Stimulated activated CD4-positive, alpha-beta T cell treated with anti-CD3 and anti-CD28 coated beads, TNF-alpha, amount 100 ng/mL, for 48 hours (primary cell): ENCODE results near the gene MESP2.
A peak's percentile ranks its signal among the peaks of the same experiment; 100 is the strongest.

Experiments
- DNase-seq, 3 donors: peaks; one replicate each; pipeline ENCODE4 v3.0.0-alpha.2; 2020; ENCODE audit warnings: low read depth in 3 of 3

Gene MESP2, protein sequence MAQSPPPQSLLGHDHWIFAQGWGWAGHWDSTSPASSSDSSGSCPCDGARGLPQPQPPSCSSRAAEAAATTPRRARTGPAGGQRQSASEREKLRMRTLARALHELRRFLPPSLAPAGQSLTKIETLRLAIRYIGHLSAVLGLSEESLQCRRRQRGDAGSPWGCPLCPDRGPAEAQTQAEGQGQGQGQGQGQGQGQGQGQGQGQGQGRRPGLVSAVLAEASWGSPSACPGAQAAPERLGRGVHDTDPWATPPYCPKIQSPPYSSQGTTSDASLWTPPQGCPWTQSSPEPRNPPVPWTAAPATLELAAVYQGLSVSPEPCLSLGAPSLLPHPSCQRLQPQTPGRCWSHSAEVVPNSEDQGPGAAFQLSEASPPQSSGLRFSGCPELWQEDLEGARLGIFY

DNA sequence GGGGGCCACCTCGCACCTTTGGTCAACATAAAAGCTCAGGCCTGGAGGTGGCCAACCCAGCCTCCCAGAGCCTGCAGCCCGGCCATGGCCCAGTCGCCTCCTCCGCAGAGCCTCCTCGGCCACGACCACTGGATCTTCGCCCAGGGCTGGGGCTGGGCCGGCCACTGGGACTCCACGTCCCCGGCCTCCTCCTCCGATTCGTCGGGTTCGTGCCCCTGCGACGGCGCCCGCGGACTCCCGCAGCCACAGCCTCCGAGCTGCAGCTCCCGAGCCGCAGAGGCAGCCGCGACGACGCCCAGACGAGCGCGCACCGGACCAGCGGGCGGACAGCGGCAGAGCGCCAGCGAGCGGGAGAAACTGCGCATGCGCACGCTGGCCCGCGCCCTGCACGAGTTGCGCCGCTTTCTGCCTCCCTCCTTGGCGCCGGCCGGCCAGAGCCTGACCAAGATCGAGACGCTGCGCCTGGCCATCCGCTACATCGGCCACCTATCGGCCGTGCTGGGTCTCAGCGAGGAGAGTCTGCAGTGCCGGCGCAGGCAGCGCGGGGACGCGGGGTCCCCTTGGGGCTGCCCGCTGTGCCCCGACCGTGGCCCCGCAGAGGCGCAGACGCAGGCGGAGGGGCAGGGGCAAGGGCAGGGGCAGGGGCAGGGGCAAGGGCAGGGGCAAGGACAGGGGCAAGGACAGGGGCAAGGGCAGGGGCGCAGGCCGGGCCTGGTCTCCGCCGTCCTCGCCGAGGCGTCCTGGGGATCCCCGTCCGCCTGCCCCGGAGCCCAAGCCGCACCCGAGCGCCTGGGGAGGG, at the start of gene MESP2:
MESP2 (plus strand) TSS at position 59 of the 799 bp plus-strand sequence; CDS start at position 85, 26 bp downstream.
- DNase-seq: peak in 2 of 3 donors; percentile 31 to 34

DNA sequence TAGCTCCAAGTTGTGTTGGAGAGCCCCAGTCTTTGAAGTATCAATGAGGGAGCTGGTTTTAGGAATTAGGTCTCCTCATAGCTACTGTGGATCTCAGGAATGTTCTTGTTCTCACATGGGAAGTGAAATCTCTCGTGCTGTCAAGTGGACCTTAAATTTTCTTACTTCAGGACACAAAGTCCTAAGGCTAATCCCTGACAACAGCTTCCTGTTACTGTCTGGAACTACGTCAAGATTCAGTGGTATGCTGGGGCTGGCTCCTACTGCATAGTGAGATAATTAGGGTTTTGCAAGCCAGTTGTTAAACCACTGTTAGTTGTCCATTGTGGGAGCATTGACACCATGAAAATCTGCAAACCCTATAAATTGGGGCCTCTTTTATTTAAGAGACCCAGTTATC, 47.9 kb upstream of the MESP2 start:
- DNase-seq: no peak

DNA sequence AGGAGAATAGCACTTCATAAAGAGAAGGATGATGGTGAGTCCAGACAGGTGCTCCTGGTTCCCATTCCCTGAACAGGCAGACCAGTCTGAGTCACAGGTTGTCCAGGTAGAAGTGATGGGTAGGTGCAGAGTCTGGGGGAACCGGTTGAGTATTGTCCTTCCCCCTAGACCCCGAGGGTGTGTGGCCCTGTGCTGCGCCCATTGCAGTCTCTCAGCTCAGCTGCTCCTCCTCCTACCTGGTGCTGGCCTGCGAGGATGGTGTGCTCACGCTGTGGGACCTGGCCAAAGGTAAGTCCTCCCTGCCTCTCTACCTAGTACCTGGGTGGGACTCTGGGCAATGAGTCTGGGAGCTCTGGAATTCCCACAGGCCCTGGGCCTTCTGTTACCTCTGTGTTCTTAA, 44.9 kb upstream of the MESP2 start:
- no peak for DNase-seq

DNA sequence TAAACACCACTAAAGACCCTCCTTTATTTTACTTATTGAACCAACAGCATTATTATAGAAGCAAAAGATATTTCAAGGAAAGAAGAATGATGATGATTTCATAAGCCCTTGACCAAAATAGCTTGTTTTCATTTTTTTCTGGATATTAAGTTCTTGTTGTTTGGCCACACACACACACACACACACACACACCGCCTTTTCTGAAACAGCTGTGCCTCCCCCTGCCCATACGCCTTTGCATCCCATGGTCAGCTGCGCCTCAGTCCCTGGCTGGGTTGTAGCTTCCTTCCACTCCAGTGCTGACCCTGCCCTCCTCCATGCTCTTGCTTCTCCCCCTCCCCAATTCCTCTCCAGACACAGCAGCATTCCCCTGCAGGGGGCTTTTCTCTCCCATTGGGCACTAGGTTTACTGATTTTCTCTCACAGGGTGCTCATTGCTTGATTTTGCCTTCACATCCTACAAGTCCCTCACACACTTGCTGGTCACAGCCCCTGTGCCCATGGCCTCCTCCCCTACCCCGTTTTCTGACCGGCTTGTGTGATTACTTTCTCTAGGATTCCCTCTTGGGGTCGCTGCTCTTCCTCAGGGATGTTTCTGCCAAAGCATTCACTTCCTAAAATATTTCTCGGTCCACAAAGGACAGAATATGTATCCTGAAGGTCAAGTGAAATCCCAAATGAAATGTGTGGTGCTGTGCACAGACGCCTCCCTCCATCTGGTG, 43.5 kb upstream of the MESP2 start:
- no peak for DNase-seq

DNA sequence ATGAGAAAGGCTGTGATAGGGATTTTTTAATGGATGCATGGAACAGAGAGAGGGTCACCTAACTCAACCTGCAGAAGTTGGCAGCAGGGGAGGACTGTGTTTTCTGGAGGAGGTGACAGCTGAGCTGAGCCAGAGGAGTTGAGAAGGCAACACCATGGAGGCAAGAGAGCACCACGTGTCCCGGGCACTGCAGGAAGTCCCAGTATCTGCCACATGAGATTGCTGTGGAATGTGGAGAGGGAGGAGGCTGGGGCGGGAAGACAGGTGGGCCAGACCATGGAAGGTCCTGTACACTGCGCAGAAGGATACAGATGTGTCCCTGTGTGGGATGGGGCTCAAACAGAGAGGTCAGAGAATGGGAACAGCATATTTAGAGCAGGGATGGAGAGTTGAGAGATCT, 40.4 kb upstream of the MESP2 start:
- DNase-seq: no peak

DNA sequence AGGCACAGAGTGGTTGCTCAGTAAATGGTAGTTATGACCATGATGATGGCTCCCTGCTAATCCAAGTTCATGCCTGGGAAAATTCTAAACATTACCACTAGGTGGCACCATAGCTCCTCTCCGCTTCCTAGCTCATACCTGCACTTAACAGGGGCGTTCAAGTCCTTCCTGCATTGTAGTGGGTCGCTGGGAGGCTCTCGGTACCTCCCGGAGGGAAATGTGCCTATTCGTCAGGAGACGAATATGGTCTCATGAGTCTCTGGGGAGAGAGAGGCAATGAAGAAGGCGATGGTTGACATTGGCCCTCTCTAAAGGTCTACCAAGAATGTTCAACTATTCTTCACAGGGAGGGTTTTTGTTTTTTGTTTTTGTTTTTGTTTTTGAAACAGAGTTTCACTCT, 36.0 kb upstream of the MESP2 start:
- DNase-seq: peak; percentile 19 to 36 (median 21)

DNA sequence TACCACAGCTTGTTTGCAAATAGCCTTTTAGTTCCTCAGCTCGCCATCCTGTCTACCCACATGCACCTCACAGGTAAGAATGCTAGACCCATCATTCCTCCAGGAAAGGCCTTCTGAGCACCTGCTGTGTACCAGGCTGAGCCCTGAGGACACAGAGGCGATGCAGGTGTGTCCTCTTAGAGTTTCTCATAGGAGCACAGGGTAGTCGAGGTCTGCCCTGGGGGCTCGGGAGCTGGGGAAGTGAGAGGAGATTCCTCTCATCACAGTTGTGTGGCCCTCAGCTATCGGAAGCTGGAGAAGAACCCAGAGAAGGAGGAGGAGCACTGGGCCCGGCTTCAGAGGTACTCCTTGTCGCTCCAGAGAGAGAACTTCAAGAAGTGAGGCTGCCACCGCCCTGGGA, 33.1 kb upstream of the MESP2 start:
- no peak for DNase-seq

DNA sequence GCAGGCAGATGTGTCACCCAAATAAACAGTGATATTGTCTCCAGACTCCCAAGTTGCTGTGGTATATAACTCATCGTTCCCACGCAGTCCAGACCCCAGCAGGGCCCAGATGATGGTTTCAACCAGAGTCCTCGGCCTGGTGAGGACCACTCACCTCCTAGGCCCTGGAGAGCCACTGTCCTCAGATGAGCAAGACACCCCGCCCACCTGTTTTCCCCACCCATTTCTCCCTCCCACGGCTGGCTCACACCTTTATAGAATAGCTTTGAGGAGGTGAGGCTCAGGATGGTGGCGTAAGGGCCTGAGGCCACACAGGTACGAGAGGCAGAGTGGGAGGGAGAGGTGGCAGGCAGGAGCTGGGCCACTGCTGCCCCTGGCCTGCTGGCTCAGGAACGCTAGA, 32.5 kb upstream of the MESP2 start:
- DNase-seq: no peak

DNA sequence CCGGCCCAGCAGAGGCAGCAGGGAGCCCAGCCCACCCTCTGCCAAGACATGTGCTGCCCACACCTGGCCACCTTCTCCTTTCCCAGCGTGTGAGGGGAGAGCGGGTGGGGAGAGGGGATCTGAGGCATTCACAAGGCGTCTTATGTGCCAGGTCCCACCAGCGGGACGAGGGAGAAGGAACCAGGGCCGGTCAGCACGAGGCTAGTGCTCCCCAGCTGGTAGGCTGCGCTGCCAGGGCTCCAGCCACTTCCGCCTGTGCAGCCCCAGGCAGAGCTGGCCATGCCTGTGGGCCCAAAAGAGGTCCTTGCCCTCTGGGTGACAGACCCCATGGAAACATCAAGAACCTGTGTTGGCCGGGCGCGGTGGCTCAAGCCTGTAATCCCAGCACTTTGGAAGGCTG, 31.0 kb upstream of the MESP2 start:
- DNase-seq: no peak

DNA sequence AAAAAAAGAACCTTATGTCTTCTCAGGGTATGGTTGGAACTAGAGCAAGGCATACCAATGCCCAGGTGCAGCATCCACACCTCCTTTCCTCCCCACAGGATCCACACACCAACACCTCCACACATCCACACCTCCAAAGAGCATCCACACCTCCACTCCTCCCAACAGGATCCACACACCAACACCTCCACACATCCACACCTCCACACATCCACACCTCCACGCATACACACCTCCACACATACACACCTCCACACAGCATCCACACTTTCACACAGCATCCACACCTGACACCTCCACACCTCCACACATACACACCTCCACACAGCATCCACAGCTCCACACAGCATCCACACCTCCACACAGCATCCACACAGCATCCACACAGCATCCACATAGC, 30.4 kb upstream of the MESP2 start:
- no peak for DNase-seq

DNA sequence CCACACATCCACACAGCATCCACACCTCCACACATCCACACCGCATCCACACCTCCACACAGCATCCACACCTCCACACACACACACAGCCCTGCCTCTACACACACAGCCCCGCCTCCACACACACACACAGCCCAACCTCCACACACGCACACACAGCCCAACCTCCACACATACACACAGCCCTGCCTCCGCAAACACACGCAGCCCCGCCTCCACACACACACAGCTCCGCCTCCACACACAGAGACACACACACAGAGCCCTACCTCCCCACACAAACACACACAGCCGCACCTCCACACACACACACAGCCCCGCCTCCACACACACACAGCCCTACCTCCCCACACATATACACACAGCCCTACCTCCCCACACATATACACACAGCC, 29.7 kb upstream of the MESP2 start:
- no peak for DNase-seq

DNA sequence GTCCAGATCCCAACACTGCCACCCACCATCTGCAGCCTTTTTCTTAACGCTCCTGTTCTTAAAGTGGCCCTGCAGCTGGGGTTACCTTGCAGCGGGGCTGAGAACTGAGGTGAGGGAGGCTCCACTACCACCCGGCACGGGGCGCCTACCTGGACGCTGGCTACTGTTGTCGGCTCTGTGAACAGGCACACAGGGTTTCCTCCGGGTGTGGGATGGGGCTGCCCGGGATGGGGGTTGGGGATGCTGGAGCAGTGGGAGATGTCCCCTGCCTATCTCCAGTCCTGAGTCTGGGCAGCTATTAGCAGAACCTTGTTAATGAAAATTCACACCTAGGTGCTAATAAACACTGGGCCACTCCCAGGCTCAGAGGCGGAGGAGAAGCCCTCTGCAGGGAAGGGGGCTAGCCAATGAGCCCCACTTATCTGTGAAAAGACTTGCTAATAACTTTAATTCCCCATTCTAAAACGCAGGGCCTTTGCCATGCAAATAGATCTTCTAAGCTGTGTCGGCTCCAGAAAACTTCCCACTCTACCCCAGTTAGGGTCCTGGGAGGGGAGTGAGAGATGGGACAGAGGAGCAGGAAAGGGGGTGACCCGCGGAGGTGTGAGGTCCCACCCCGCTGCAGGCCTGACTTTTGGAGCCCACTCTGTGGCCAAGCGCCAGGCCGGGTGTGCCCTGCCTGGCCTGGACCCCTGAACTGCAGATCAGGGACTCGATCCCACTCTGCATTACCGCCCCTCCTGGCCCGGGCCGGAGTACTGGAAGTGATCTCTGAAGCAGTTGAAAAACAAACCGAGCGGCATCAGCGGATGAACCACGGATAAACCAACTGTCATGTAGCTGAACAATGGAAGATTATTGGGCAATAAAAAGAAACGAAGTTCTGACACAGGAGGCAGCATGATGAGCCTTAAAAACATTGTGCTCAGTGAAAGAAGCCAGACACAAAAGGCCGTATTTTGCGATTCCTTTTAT, 28.1 kb upstream of the MESP2 start:
- no peak for DNase-seq

DNA sequence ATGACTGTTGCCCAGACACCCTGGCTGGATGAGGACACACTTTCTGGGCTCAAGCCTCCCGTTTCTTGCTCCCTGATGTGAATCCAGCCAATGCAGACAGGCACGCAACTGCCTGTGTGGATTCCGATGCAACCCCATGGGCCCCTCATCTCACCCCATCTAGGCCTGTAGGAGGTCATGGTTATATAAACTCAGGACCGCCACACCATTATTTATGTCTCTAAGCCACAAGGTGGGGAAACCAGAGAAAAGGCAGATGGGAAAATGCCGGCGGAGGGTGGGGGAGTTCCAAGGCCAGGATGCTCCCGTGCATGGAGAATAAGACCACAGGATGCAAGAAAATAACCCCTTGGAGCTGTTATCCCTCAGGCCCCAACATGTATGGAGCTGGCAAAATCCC, 27.1 kb upstream of the MESP2 start:
- DNase-seq: no peak

DNA sequence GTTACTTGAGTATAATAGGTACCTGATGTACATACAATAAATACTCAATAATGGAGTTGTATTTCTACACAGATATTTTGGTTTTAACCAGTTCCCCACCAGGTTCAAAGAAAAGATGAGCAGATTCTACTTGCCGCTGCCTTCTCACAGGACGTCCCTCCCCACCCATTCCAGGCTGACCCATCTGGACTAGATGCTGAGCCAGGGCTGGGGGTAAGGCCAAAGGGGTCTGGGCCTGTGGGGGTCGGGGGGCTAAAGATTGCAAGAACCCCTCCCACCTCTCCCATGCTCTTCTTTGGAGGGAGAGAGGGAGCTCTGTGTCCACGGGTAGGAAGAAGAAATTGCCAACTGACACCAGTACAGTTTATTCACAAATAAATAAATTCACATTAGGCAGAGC, 26.6 kb upstream of the MESP2 start:
- DNase-seq: no peak

DNA sequence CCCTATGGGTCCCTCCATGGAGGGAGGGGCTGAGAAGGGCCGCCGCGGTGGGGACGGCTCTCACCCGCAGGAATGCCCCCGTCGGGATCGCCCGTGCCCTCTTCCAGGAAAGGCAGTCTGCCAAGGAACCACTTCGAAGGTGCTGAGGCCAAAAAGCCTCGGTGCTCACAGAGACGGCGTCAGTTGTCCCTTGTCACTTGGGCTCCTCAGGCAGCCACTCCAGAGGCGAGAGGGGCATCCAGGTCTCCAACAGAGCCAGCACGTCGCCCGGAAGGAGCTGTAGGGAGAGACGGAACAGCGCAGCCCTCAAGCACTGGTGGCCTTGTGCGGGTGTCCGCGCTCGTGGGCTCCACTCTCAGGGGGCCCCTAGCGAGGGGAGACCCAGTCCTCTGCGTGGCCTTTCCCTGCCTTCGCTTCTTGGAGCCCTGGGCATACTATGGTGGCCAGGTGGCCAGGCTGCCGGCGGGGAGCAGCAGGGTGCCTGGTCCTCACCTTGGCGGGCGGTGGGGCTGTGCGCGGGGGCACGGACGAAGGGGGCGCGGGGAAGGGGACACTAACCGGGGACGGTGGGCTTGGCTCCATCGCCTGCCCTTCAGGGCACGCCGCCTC, 26.1 kb upstream of the MESP2 start:
- peak in 1 of 3 donors; percentile 4 for DNase-seq

DNA sequence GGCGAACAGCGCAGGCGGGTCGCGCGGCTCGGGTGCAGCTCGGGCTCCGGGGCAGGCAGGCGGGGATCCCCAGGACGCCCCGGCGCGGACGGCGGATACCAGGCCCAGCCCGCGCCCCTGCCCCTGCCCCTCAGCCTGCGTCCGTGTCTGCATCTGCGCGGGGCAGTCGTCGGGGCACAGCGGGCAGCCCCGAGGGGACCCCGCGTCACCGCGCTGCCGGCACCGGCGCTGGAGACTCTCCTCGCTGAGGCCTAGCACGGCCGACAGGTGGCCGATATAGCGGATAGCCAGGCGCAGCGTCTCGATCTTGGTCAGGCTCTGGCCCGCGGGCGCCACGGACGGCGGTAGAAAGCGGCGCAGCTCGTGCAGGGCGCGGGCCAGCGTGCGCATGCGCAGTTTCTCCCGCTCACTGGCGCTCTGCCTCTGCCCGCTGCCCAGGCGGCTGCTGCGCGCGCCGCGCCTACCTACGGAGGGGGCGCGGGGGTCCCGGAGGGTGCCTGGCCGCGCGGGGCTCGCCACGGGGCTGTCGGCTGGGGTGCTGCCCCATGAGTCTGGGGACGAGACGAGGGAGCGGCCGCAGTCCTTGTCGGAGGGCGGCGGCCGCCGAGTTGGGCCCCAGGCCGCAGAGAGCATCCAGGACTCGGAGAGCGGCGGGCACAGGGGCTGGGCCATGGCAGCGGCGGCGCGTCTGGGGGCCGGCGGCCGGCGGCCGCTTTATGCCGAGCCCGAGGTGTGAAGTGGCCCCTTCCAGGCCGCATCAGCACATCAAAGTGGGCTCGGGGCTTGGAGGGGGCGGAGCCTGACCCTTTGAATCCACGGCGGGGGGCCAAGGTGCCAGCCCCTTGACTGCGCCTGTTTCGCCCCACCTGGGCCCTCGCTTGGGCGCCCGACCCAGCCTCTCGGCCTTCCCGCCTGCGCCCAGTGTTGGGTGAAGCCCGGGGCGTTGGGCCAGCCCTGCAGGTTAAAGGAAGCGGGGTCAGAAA, 25.3 kb upstream of the MESP2 start, which contains the start of gene MESP1:
MESP1 (minus strand) TSS at position 690 of the 983 bp plus-strand sequence; CDS start at position 672, 18 bp downstream.
- DNase-seq: peak; percentile 72 to 77 (median 76)

DNA sequence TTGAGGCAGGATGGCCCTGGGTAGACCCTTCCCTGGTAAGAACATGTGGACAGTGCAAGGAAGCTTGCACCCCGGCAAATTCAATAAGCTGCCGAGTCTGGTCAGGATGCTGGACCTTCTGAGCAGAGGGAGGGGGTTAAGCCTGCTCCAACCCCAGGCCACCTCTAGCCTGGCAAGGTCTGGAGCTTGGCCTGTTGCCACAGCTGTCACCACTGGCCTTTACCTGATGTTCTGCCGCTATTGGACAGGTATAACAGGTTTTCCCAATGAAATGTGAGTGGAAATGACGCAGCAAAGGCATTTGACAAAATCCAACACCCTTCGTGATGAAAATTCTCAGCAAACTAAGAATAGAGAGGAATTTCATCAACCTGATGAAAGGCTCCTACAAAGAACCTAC, 24.4 kb upstream of the MESP2 start:
- no peak for DNase-seq

DNA sequence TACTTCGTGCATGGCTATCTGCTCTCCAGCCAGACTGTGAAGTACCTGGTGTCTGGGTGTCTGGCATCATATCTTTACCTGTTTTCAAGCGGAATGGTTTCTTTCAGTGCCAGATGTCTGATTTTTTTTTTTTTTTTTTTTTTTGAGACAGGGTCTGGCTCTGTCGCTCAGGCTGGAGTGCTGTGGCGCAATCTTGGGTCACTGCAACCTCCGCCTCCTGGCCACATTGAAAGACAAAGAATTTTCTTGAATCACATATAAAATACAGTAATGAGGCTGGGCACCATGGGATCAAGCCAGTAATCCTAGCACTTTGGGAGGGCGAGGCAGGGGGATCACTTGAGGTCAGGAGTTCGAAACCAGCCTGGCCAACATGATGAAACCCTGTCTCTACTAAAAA, 22.3 kb upstream of the MESP2 start:
- no peak for DNase-seq

DNA sequence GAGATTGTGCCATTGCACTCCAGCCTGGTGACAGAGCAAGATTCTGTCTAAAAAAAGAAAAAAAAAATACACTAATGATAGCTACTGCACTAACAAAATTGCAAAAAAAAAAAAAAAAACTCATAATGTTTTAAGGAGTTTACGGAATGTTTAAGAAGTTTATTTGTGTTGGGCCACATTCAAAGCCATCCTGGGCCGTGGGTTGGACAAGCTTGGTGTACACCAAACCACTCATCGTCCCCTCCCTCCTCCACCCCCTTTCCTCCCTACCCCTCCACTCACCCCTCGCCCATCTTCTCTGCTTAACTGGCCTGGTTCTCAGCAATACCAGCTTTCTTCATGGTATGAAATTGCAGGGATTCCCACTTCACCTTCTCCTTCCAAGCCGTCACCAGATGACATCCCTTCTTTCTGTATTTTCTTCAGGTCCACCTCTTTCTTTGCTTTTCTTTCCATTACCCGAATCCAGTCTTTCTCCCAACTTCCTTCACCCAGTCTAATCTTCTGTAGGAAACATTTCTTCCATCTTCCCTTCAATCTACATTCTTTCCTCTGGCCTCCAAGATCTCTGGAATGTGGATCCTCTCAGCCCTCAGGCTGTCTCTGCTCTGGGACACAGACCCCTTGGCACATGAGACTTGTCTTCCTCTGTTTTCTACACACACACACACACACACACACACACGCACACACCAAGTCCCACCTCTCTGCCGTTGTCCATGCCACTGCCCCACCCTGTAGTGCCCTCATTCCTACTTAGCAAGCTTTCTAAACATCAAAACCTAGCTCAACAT, 21.6 kb upstream of the MESP2 start:
- DNase-seq: no peak
